Right cardiac atrium (tissue), 5 donors: ENCODE results near the gene CALHM5. TPM values are rescaled to one million over a fixed set of nuclear protein-coding genes. Genes with fewer than 3 reads are reported as not detected.
"Not testable (repeated sequence)": the region's sequence is repeated elsewhere in the genome, so short reads cannot be mapped to it uniquely, and the experiment has no call there.

Experiments
- ATAC-seq, 2 donors: fragments of 200-7000 bp; cut with Tn5 transposase; one replicate each; pipeline versions ENCODE4 v1.8.0 to v1.9.1; 2020; ENCODE audit warnings: moderate library complexity in 2 of 2, mild to moderate bottlenecking in 1 of 2
- DNase-seq, 3 donors: peaks; one replicate each; pipeline ENCODE4 v3.0.0-alpha.2; 2020
- H3K27ac ChIP-seq: one replicate; pipeline ENCODE4 v1.5.1; 2013; ENCODE audit warnings: mild to moderate bottlenecking, low read length, control low read depth, moderate library complexity
- H3K27me3 ChIP-seq: one replicate; pipeline ENCODE4 v1.6.1; 2013; ENCODE audit not compliant: control insufficient read depth, insufficient read depth
- H3K4me1 ChIP-seq: one replicate; pipeline ENCODE4 v1.6.1; 2013; ENCODE audit warnings: low read length; ENCODE audit not compliant: control insufficient read depth, insufficient read depth
- H3K4me3 ChIP-seq: one replicate; pipeline ENCODE4 v1.5.1; 2013; ENCODE audit warnings: low read length, control low read depth
- H3K9me3 ChIP-seq: one replicate; pipeline ENCODE4 v1.6.1; 2013; ENCODE audit warnings: low read length; ENCODE audit not compliant: control insufficient read depth
- whole genome bisulfite sequencing: extraction: QIAGEN DNeasy Blood & Tissue Kit; methylation state at CpG from one replicate; pipeline ENCODE4 v1.1.7; 2013; 5-methylcytosine and 5-hydroxymethylcytosine counted together
- intact Hi-C, 4 donors: fragments of 100-400 bp; cut with DNase I; formaldehyde crosslinking; loops; one replicate each; pipeline versions ENCODE4 v1.11.0 to v1.14.0; 2022 to 2023
- polyA plus RNA-seq: library from polyadenylated mRNA; stranded (reverse); fragments of 200-250 nt; gene quantifications from one replicate; pipeline ENCODE4 v1.2.3, GENCODE V29; 2013
- total RNA-seq, 4 donors: library from RNA; stranded (reverse); fragmentation: NEBNext Ultra II Directional; extraction: Animal tissue kit (Norgen Biotek cat#: 25700); gene quantifications; one replicate each; pipeline ENCODE4 v1.2.1, GENCODE V29; 2021
- donor health status: healthy with polysubstance abuse.
- donor health status: DM: no; HTN: yes; CAD: no.
- donor health status: DM: no; HTN: no; CAD: no.
- donor health status: DM: no; HTN: yes; CAD: no; lungs with severe emphysema.
- donor health status: DM: yes; HTN: yes; CAD: no.

CALHM5 gene
- total and polyA plus RNA-seq, 5 donors, result 1.2 to 2.8 (median 2.4) TPM

GRCh38 chr6:116476002-116476678 lies 35.3 kb upstream of the CALHM5 start:
- H3K27me3 ChIP-seq, result no peaks in the 10 kb centered on the region
- no peak overlapping the region for H3K4me3 ChIP-seq
- 89% methylated on average over 5 of the region's 5 CpGs for WGBS
- intact Hi-C loops, result no loop called here
- ATAC-seq (peak; percentile 39 to 65), DNase-seq (no peak)
- no peaks in the 10 kb centered on the region for H3K4me1 ChIP-seq
- no peaks in the 10 kb centered on the region for H3K9me3 ChIP-seq
- no peak overlapping the region for H3K27ac ChIP-seq

- no peaks in the 10 kb centered on the region for H3K27me3 ChIP-seq
- H3K4me3 ChIP-seq, result no peak overlapping the region
- ATAC-seq (no peak), DNase-seq (no peak)
- H3K27ac ChIP-seq, result no peak overlapping the region
- intact Hi-C loops, result no loop called here
- WGBS, result 68% methylated on average over 1 of the region's 1 CpG
- H3K4me1 ChIP-seq, result no peaks in the 10 kb centered on the region
- no peaks in the 10 kb centered on the region for H3K9me3 ChIP-seq
Observed at GRCh38 chr6:116482780-116483179, 28.7 kb upstream of the CALHM5 start.

GRCh38 chr6:116483616-116484015 lies 27.8 kb upstream of the CALHM5 start:
- no peak for ATAC-seq
- Histone ChIP-seq H3K4me3 (no peak overlapping the region), H3K27ac (no peak overlapping the region), H3K27me3 (no peaks in the 10 kb centered on the region), H3K9me3 (no peaks in the 10 kb centered on the region), H3K4me1 (no peaks in the 10 kb centered on the region)
- DNase-seq, result no peak
- intact Hi-C loops, result no loop called here
- WGBS, result 75% methylated on average over 2 of the region's 2 CpGs

GRCh38 chr6:116485559-116486184 lies 25.8 kb upstream of the CALHM5 start:
- Histone ChIP-seq H3K4me3 (no peak overlapping the region), H3K27me3 (no peaks in the 10 kb centered on the region), H3K4me1 (no peaks in the 10 kb centered on the region), H3K27ac (no peak overlapping the region), H3K9me3 (no peaks in the 10 kb centered on the region)
- DNase-seq (no peak), ATAC-seq (no peak)
- intact Hi-C loops, result no loop called here
- 59% methylated on average over 5 of the region's 5 CpGs for WGBS

- H3K27ac ChIP-seq, result no peak overlapping the region
- no peak for ATAC-seq
- intact Hi-C loops, result no loop called here
- H3K27me3 ChIP-seq, result no peaks in the 10 kb centered on the region
- no peaks in the 10 kb centered on the region for H3K9me3 ChIP-seq
- DNase-seq, result no peak
- WGBS, result 95% methylated on average over 1 of the region's 1 CpG
- no peaks in the 10 kb centered on the region for H3K4me1 ChIP-seq
- H3K4me3 ChIP-seq, result no peak overlapping the region
Observed at GRCh38 chr6:116491610-116492330, 19.7 kb upstream of the CALHM5 start.

GRCh38 chr6:116492331-116493067 lies 18.9 kb upstream of the CALHM5 start:
- no peaks in the 10 kb centered on the region for H3K27me3 ChIP-seq
- intact Hi-C loops, result no loop called here
- ATAC-seq (no peak), DNase-seq (no peak)
- H3K4me3 ChIP-seq, result no peak overlapping the region
- no peaks in the 10 kb centered on the region for H3K9me3 ChIP-seq
- WGBS, result 61% methylated on average over 6 of the region's 6 CpGs
- no peak overlapping the region for H3K27ac ChIP-seq
- no peaks in the 10 kb centered on the region for H3K4me1 ChIP-seq

GRCh38 chr6:116495161-116495560 lies 16.3 kb upstream of the CALHM5 start:
- H3K27ac ChIP-seq, H3K4me3 ChIP-seq, H3K9me3 ChIP-seq, H3K4me1 ChIP-seq, ATAC-seq, DNase-seq, intact Hi-C loops, H3K27me3 ChIP-seq: not testable (repeated sequence)
- WGBS, result 98% methylated on average over 1 of the region's 1 CpG

- H3K27me3 ChIP-seq, result no peaks in the 10 kb centered on the region
- no peaks in the 10 kb centered on the region for H3K9me3 ChIP-seq
- WGBS, result 62% methylated on average over 3 of the region's 3 CpGs
- no peak overlapping the region for H3K4me3 ChIP-seq
- ATAC-seq (peak; percentile 49 to 70), DNase-seq (peak in 2 of 3 donors; percentile 28 to 58)
- no peaks in the 10 kb centered on the region for H3K4me1 ChIP-seq
- no peak overlapping the region for H3K27ac ChIP-seq
- intact Hi-C loops, result no loop called here
Observed at GRCh38 chr6:116497113-116497676, 14.2 kb upstream of the CALHM5 start.

GRCh38 chr6:116500969-116501433 lies 10.4 kb upstream of the CALHM5 start:
- WGBS, result 82% methylated on average over 9 of the region's 9 CpGs

GRCh38 chr6:116507324-116507723 lies 4.1 kb upstream of the CALHM5 start:
- Histone ChIP-seq H3K27me3 (no peaks in the 10 kb centered on the region), H3K4me1 (no peaks in the 10 kb centered on the region), H3K9me3 (no peaks in the 10 kb centered on the region), H3K27ac (no peak overlapping the region), H3K4me3 (no peak overlapping the region)
- DNase-seq (no peak), ATAC-seq (no peak)
- 87% methylated on average over 3 of the region's 3 CpGs for WGBS
- intact Hi-C loops, result no loop called here

More at GRCh38 chr6:116500969-116501433, 10.4 kb upstream of the CALHM5 start:
- H3K27me3 ChIP-seq, result no peaks in the 10 kb centered on the region
- H3K27ac ChIP-seq, result no peak overlapping the region
- H3K9me3 ChIP-seq, result no peaks in the 10 kb centered on the region
- no peaks in the 10 kb centered on the region for H3K4me1 ChIP-seq
- ATAC-seq, result no peak
- intact Hi-C loops, result no loop called here
- peak in 2 of 3 donors; percentile 15 to 28 for DNase-seq
- no peak overlapping the region for H3K4me3 ChIP-seq
